GM21737 (cell line): ENCODE results near the gene C1orf159.
"Not testable (repeated sequence)": the region's sequence is repeated elsewhere in the genome, so short reads cannot be mapped to it uniquely, and the experiment has no call there.

Source experiments
- ATAC-seq: cut with Tn5 transposase; IDR thresholded peaks from one replicate; pipeline ENCODE4 v1.9.1; 2021; ENCODE audit warnings: mild to moderate bottlenecking, moderate library complexity; ENCODE audit not compliant: unreplicated experiment

The C1orf159 gene

GRCh38 chr1:1150100-1150499 lies 34.2 kb upstream of the C1orf159 start:
- no peak for ATAC-seq

DNA sequence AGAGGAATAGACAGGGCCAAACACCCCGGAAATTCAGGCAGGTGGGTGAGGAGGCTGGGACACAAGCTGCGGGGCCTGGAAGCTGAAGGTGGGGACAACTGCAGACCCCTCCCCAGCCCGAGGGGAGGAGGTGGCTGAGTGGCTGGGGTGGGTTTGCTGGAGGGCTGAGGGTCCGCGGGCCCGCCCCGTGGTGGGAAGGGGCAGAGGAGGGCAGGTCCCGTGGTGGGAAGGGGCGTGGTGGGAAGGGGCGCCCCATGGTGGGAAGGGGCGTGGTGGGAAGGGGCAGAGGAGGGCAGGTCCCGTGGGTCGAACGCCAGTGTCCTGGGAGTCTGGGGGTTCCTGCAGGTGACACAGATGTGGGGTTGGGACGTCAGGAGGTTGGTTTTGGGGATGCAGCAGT lies 33.5 kb upstream of the C1orf159 start:
- no peak for ATAC-seq

GRCh38 chr1:1148569-1148968 lies 32.7 kb upstream of the C1orf159 start:
- no peak for ATAC-seq

- ATAC-seq = no peak
Observed at GRCh38 chr1:1148061-1148460, 32.2 kb upstream of the C1orf159 start.

DNA sequence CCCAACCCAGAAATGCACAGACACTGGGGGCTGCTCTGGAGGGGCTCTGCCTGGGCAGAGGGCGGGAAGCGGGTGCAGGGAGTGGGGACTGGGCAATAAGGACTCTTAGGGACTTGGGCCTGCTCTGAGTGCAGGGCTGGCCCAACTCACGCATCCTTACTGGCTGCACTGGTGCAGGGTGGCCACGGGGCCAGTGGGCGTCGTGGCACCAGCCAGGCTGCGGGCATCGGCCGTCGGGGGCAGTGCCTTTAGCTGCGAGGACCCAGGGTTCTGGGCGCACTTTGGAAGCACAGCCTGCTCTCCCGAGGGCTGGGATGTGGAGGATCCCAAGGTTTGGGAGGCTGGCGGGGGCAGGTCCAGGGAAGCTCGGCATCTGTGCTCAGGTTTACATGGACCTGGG lies 30.7 kb upstream of the C1orf159 start:
- no peak for ATAC-seq

DNA sequence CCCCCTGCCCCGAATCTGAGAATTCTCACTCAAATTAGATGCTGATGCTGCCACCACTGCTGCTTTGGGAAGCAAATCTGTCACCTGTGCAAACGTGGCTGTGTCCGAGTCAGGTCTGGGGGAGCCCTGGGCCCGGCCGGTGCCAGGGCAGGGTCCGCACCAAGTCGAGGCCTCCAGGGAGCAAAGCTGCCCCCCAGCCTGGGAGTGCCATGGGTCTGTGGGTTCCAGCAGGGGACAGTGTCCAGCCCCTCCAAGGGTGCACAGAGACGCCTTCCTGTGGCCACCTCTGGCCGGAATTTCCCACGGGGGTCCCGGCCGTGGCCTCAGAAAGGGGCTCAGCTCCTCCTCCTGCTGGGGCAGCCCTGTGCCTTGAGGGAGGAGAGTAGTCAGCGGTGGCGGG lies 30.1 kb upstream of the C1orf159 start:
- no peak for ATAC-seq

DNA sequence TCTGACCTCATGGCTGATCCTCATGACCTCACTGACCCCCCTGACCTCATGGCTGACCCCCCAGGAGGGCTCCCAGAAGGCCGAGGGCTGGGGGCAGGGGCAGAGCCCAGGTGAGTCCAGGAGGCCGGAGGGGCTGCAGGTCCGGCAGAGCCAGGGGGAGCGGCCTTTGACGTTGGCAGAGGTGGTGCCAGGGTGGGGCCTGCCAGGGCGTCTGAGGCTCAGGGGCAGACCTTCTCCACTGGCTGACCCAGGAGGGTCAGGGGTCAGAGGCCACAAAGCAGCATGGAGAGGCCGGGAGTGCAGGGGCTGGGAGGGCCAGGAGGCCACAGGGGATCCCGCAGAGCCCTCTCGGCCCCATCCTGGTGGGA lies 29.6 kb upstream of the C1orf159 start:
- ATAC-seq = no peak

- no peak for ATAC-seq
Observed at GRCh38 chr1:1144843-1145546, 29.1 kb upstream of the C1orf159 start.

GRCh38 chr1:1144122-1144842 lies 28.4 kb upstream of the C1orf159 start:
- ATAC-seq = no peak

DNA sequence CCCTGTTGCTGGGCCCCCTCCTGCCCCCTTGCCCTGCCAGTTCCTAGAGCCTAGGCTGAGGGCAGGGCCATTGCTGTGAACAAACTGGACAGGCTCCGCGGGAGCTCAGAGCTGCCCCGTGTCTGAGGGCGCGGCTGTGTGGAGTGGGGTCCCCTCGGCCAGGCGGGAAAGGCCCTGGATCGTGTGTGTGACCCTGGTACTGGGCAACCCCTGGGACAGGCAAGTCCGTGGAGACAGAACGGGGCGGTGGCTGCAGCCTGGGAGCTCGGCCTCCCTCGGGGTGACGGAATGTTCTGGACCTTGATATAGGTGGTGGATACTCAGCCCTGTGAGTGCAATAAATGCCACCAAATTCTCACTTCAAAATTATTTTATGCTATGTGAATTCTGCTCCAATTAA lies 27.7 kb upstream of the C1orf159 start:
- no peak for ATAC-seq

- no peak for ATAC-seq
Observed at GRCh38 chr1:1142844-1143243, 27.0 kb upstream of the C1orf159 start.

GRCh38 chr1:1142352-1142751 lies 26.5 kb upstream of the C1orf159 start:
- ATAC-seq = not testable (repeated sequence)

- no peak for ATAC-seq
Observed at GRCh38 chr1:1141911-1142250, 26.0 kb upstream of the C1orf159 start.

DNA sequence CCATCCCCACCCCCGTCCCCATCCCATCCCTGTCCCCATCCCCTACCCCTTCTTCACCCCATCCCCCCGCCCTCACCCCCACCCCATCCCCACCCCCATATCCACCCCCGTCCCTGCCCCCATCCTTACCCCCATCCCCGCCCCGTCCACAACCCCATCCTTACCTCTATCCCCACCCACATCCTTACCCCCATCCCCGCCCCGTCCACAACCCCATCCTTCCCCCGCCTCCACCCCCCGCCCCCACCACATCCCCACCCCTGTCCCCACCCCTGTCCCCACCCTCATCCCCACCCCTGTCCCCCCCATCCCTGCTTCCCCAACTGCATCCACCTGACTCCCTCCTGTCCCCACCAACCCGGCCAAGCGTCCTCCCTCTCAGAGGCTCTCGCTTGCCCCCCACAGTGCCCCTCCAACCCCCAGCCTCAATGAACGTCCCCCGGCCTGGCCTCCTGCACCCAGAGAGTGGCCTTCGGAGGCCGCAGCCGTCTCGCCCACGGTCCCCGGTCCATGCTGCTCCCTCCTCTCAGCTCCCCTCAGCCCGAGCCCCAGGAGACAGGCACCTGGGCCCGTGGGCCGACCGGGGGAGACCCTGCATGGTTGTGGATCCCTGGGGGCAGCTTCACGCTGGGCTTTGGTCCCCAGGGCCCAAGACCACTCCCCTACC lies 25.5 kb upstream of the C1orf159 start:
- no peak for ATAC-seq

DNA sequence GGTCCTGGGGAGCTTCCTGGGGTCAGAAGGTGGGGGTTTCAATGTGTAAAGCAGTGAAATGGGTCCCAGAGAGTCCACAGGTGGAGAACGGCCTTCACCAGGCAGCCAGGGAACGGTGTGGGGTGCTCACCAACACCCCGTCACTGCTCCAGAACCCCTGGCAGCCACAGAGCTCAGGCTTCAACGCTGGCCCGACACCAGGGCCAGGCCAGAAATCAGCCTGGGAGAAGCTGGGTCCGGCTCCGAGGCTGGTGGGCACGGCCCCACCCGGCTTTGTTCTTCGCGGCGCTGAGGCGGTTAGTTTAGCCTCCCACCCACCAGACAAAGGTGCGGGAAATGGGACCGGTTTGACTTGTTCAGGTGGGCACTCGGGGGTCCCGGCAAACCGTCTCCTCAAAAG lies 24.8 kb upstream of the C1orf159 start:
- ATAC-seq = no peak

- ATAC-seq = peak; percentile 61
Observed at GRCh38 chr1:1137256-1138045, 21.6 kb upstream of the C1orf159 start.

- ATAC-seq = peak; percentile 29
Observed at GRCh38 chr1:1136547-1137230, 20.8 kb upstream of the C1orf159 start.

DNA sequence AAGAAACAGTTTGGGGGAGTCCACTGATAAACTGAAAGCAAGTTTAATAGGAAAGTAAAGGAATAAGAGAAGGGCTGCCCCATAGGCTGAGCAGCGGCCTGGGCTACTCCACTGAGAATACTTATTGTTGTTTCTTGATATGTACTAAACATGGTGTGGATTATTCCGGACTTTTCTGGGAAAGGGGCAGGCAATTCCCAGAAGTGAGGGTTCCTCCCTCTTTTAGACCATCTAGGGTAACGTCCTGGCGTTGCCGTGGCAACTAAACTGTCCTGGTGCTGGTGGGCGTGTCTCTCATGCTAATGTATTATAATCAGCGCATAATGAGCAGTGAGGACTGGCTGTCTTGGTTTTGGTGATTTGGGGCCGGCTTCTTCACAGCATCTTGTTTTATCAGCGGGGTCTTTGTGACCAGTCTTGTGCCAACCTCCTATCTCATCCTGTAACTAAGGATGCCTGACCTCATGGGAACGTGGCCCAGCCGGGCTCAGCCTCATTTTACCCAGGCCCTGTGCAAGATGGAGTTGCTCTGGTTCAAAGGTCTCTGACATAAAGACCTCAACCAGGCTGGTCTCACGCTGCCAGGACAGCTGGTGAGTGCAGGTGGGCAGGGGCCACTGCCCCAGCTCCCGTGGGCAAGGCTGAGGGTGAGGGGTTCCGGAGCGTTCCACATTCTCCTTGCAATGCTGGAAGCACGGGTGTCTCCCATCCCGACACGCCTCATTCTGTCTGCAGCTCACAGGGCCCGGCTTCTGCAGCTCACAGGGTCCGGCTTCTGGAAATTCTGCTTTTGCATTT lies 19.6 kb upstream of the C1orf159 start:
- ATAC-seq = no peak

DNA sequence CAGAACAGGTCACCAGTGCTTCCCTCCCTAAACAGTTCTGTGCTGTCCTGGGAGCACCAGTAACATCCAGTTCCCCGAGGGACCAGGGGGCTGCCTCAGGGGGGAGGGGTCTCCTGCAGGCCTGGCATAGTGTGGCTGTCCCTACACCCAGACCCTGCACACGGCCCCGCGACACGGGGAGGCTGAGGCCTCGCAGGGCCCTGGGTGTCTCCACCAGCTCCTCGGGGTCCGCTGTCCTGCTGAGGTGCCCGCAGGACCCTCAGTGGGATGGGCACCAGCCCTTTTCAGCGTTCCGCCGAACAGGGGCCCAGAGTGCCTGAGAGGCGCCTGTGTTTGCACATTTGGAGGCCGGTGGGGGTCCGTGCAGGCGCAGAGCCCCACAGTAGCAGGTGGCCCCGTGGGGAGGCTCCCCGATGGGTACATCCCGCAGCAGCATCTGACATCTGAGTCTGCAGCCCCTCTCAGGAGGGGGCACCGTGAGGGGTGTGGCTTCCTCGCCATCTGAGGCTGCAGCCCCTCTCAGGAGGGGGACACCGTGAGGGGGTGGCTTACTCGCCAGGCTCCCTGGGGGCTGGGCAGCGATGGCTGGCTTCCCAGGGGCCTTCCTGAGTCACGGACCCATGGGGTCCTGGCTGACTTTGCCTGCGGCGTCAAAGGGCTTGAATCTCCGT lies 18.5 kb upstream of the C1orf159 start:
- ATAC-seq = no peak
